Hepatocyte (in vitro differentiated cells): ENCODE data around the gene TUFM. TPM values are rescaled to one million over a fixed set of nuclear protein-coding genes. Genes with fewer than 3 reads are reported as not detected.
"Not testable (repeated sequence)": the region's sequence is repeated elsewhere in the genome, so short reads cannot be mapped to it uniquely, and the experiment has no call there.

ENCODE experiments used
- DNase-seq: peaks from one replicate; pipeline ENCODE4 v3.0.0-alpha.2; 2016; ENCODE audit warnings: low spot score
- H2AFZ ChIP-seq: fragments of 200-600 bp; sonication (generic); 2 replicates; pipeline ENCODE4 v1.6.0; 2016; ENCODE audit warnings: antibody characterized with exemption, mild to moderate bottlenecking
- H3K27ac ChIP-seq: fragments of 200-600 bp; sonication (generic); 2 replicates; pipeline ENCODE4 v1.5.1; 2016; ENCODE audit warnings: mild to moderate bottlenecking
- H3K27me3 ChIP-seq: fragments of 200-600 bp; sonication (generic); 2 replicates; pipeline ENCODE4 v1.6.1; 2016
- H3K36me3 ChIP-seq: fragments of 200-600 bp; sonication (generic); replicated peaks from 2 replicates; pipeline ENCODE4 v1.5.1; 2016; ENCODE audit warnings: low read depth; ENCODE audit not compliant: insufficient read depth
- H3K4me1 ChIP-seq: fragments of 200-600 bp; sonication (generic); 2 replicates; pipeline ENCODE4 v1.5.1; 2016; ENCODE audit warnings: mild to moderate bottlenecking, moderate library complexity; ENCODE audit not compliant: insufficient read depth
- H3K4me2 ChIP-seq: fragments of 200-600 bp; sonication (generic); 2 replicates; pipeline ENCODE4 v1.6.0; 2016
- H3K4me3 ChIP-seq: fragments of 200-600 bp; sonication (generic); 2 replicates; pipeline ENCODE4 v1.5.1; 2016; ENCODE audit warnings: mild to moderate bottlenecking
- H3K79me2 ChIP-seq: fragments of 200-600 bp; sonication (generic); 2 replicates; pipeline ENCODE4 v1.6.0; 2017; ENCODE audit warnings: mild to moderate bottlenecking
- H3K9me2 ChIP-seq: fragments of 200-600 bp; sonication (generic); replicated peaks from 2 replicates; pipeline ENCODE4 v1.6.0; 2017; ENCODE audit warnings: mild to moderate bottlenecking; ENCODE audit not compliant: insufficient read depth
- H3K9me3 ChIP-seq: fragments of 200-600 bp; sonication (generic); 2 replicates; pipeline ENCODE4 v1.5.1; 2016; ENCODE audit warnings: low read depth, mild to moderate bottlenecking
- H4K20me1 ChIP-seq: fragments of 200-600 bp; sonication (generic); 2 replicates; pipeline ENCODE4 v1.6.0; 2016; ENCODE audit warnings: mild to moderate bottlenecking; ENCODE audit not compliant: insufficient read depth, poor library complexity, severe bottlenecking
- CTCF ChIP-seq: fragments of 200-600 bp; sonication (generic); IDR thresholded peaks from 2 replicates; pipeline ENCODE4 v1.5.1; 2016; ENCODE audit warnings: antibody characterized with exemption, mild to moderate bottlenecking; ENCODE audit not compliant: poor library complexity
- EZH2 ChIP-seq: fragments of 200-600 bp; sonication (generic); IDR thresholded peaks from 2 replicates; pipeline ENCODE4 v1.6.1; 2016; ENCODE audit warnings: antibody characterized with exemption, mild to moderate bottlenecking, borderline replicate concordance
- EZH2phosphoT487 ChIP-seq: fragments of 200-600 bp; sonication (generic); IDR thresholded peaks from one replicate; pipeline ENCODE4 v1.6.1; 2018; ENCODE audit warnings: antibody characterized with exemption, mild to moderate bottlenecking, low read depth, moderate library complexity; ENCODE audit not compliant: unreplicated experiment, severe bottlenecking
- WGBS: methylation state at CpG from one replicate; pipeline ENCODE4 v1.1.6; 2016; ENCODE audit warnings: low lambda C conversion rate; ENCODE audit errors: missing lambda C conversion rate; 5-methylcytosine and 5-hydroxymethylcytosine counted together
- polyA plus RNA-seq: library from polyadenylated mRNA; unstranded; fragments of >200 nt; fragmentation: Nextera tagmentation; extraction: Ambion mirVana; gene quantifications from 2 replicates; pipeline ENCODE4 v1.2.1, GENCODE V29; 2016
- total RNA-seq: library from RNA; depleted of rRNA; stranded (reverse); fragments of >200 nt; gene quantifications from 2 replicates; pipeline ENCODE4 v1.2.3, GENCODE V29; 2014

TUFM gene
- total and polyA plus RNA-seq, 2 experiments from 2014 or later = 107 to 244 TPM

GRCh38 chr16:28891964-28892890, 46.1 kb upstream of the TUFM start:
- H4K20me1 ChIP-seq = no peaks in the 10 kb centered on the region
- H3K79me2 ChIP-seq = no peaks in the 10 kb centered on the region
- H3K4me3 ChIP-seq = no peak overlapping the region
- H3K9me2 ChIP-seq = no peaks in the 10 kb centered on the region
- no peak overlapping the region for H3K27ac ChIP-seq
- DNase-seq = no peak
- H3K36me3 ChIP-seq = no peaks in the 10 kb centered on the region
- H3K9me3 ChIP-seq = no peaks in the 10 kb centered on the region
- no peaks in the 10 kb centered on the region for H3K4me1 ChIP-seq
- WGBS = 91% methylated on average over 14 of the region's 14 CpGs
- no peak overlapping the region for H3K4me2 ChIP-seq
- H3K27me3 ChIP-seq = no peaks in the 10 kb centered on the region
- TF ChIP-seq EZH2phosphoT487 (no peak), CTCF (no peak), EZH2 (no peak)
- no peak overlapping the region for H2AFZ ChIP-seq

- 94% methylated on average over 5 of the region's 5 CpGs for WGBS
These were observed 44.2 kb upstream of the TUFM start for GRCh38 chr16:28890355-28890754.

GRCh38 chr16:28886945-28887344, 40.8 kb upstream of the TUFM start:
- no peak for DNase-seq
- Histone ChIP-seq H3K79me2 (no peaks in the 10 kb centered on the region), H3K9me2 (no peaks in the 10 kb centered on the region), H3K9me3 (no peaks in the 10 kb centered on the region), H3K27me3 (no peaks in the 10 kb centered on the region), H3K27ac (no peak overlapping the region), H3K36me3 (no peaks in the 10 kb centered on the region), H2AFZ (no peak overlapping the region), H3K4me3 (no peak overlapping the region), H3K4me1 (no peaks in the 10 kb centered on the region), H4K20me1 (no peaks in the 10 kb centered on the region), H3K4me2 (no peak overlapping the region)
- no peak for TF ChIP-seq EZH2
- no peak for TF ChIP-seq EZH2phosphoT487
- TF ChIP-seq CTCF = no peak
- WGBS = 87% methylated on average over 10 of the region's 10 CpGs

More at GRCh38 chr16:28890355-28890754, 44.2 kb upstream of the TUFM start:
- H3K27me3 ChIP-seq, H3K9me2 ChIP-seq, H3K4me2 ChIP-seq, H3K27ac ChIP-seq, H3K4me1 ChIP-seq, H4K20me1 ChIP-seq, H2AFZ ChIP-seq, H3K79me2 ChIP-seq, H3K36me3 ChIP-seq, DNase-seq, H3K9me3 ChIP-seq, H3K4me3 ChIP-seq: not testable (repeated sequence)

- 93% methylated on average over 6 of the region's 6 CpGs for WGBS
- no peak for DNase-seq
- no peaks in the 10 kb centered on the region for H4K20me1 ChIP-seq
- no peak overlapping the region for H3K4me3 ChIP-seq
- no peaks in the 10 kb centered on the region for H3K9me2 ChIP-seq
- H3K27me3 ChIP-seq = no peaks in the 10 kb centered on the region
- no peaks in the 10 kb centered on the region for H3K79me2 ChIP-seq
- no peak overlapping the region for H2AFZ ChIP-seq
- peaks cover 11% of the 10 kb centered on the region for H3K4me1 ChIP-seq
- no peak for TF ChIP-seq EZH2phosphoT487
- TF ChIP-seq EZH2 = no peak
- no peak for TF ChIP-seq CTCF
- no peak overlapping the region for H3K4me2 ChIP-seq
- no peak overlapping the region for H3K27ac ChIP-seq
- H3K9me3 ChIP-seq = no peaks in the 10 kb centered on the region
- no peaks in the 10 kb centered on the region for H3K36me3 ChIP-seq
These were observed 37.9 kb upstream of the TUFM start for GRCh38 chr16:28884045-28884444.
